PC-9 (cell line): Measurements from ENCODE around the gene ANKRD13A. TPM values are rescaled to one million over a fixed set of nuclear protein-coding genes. Genes with fewer than 3 reads are reported as not detected.
"Not testable (repeated sequence)": the region's sequence is repeated elsewhere in the genome, so short reads cannot be mapped to it uniquely, and the experiment has no call there.

Source experiments
- BruUV-seq: library from RNA; stranded (reverse); fragments of 400-500 nt; replicated peaks from 2 replicates; lab custom pipeline; 2021; lab: Mats Ljungman, UMichigan
- CTCF ChIA-PET: fragments of 300-600 bp; sonication (Branson Sonifier 250); formaldehyde crosslinking; loops from one replicate; lab custom pipeline; 2022; ENCODE audit warnings: antibody characterized with exemption; lab: Charles Lee
- POLR2A ChIA-PET: fragments of 300-600 bp; sonication (Branson Sonifier 250); formaldehyde crosslinking; loops from one replicate; lab custom pipeline; 2022; ENCODE audit warnings: antibody characterized with exemption; ENCODE audit not compliant: unreplicated experiment; lab: Charles Lee
- DNase-seq, 2 experiments: peaks; one replicate each; pipeline versions ENCODE4 v3.0.0 to v3.0.0-alpha.2; 2015 to 2022; ENCODE audit warnings: mixed read lengths in 1 of 2
- H2AFZ ChIP-seq: fragments of 200-600 bp; sonication (generic); 2 replicates; pipeline ENCODE4 v1.8.1; 2017; ENCODE audit warnings: antibody characterized with exemption
- H3F3A ChIP-seq: fragments of 200-600 bp; sonication (generic); 2 replicates; pipeline ENCODE4 v1.8.1; 2017; ENCODE audit warnings: antibody characterized with exemption, mild to moderate bottlenecking, low read depth; ENCODE audit not compliant: insufficient read depth
- H3K27ac ChIP-seq: fragments of 200-600 bp; sonication (generic); 2 replicates; pipeline ENCODE4 v1.6.1; 2016; ENCODE audit warnings: mixed run types
- H3K27me3 ChIP-seq: fragments of 200-600 bp; sonication (generic); 2 replicates; pipeline ENCODE4 v1.6.1; 2016; ENCODE audit warnings: low read depth, mixed run types; ENCODE audit not compliant: insufficient read depth
- H3K36me3 ChIP-seq: fragments of 200-600 bp; sonication (generic); 2 replicates; pipeline ENCODE4 v1.6.1; 2016; ENCODE audit warnings: low read depth, mixed run types
- H3K4me1 ChIP-seq: fragments of 200-600 bp; sonication (generic); replicated peaks from 2 replicates; pipeline ENCODE4 v1.6.1; 2016; ENCODE audit warnings: mixed run types; ENCODE audit not compliant: insufficient read depth
- H3K4me2 ChIP-seq: fragments of 200-600 bp; sonication (generic); 2 replicates; pipeline ENCODE4 v1.6.1; 2017; ENCODE audit warnings: mixed run types
- H3K4me3 ChIP-seq: fragments of 200-600 bp; sonication (generic); 2 replicates; pipeline ENCODE4 v1.6.1; 2016; ENCODE audit warnings: mixed run types
- H3K79me2 ChIP-seq: fragments of 200-600 bp; sonication (generic); 2 replicates; pipeline ENCODE4 v1.6.1; 2017; ENCODE audit warnings: low read depth, mixed run types
- H3K9me2 ChIP-seq: fragments of 200-600 bp; sonication (generic); 2 replicates; pipeline ENCODE4 v1.8.1; 2017; ENCODE audit warnings: mild to moderate bottlenecking; ENCODE audit not compliant: insufficient read depth
- H3K9me3 ChIP-seq: fragments of 200-600 bp; sonication (generic); 2 replicates; pipeline ENCODE4 v1.8.1; 2016; ENCODE audit warnings: low read depth; ENCODE audit not compliant: insufficient read depth
- H4K20me1 ChIP-seq: fragments of 200-600 bp; sonication (generic); 2 replicates; pipeline ENCODE4 v1.8.1; 2017; ENCODE audit not compliant: insufficient read depth
- EZH2 ChIP-seq: fragments of 200-600 bp; sonication (generic); IDR thresholded peaks from 2 replicates; pipeline ENCODE4 v1.8.0; 2017; ENCODE audit warnings: antibody characterized with exemption, low read depth
- intact Hi-C: fragments of 100-400 bp; cut with micrococcal nuclease; formaldehyde crosslinking; loops from one replicate; pipeline ENCODE4 v1.10.0; 2022; ENCODE audit not compliant: unreplicated experiment
- total RNA-seq: library from RNA; stranded (reverse); gene quantifications from 2 replicates; pipeline ENCODE4 v1.2.3, GENCODE V29; 2021
- TF ChIP-seq, protein P1 (sequence below): fragments of 200-600 bp; sonication (generic); conservative IDR thresholded peaks from 2 replicates; pipeline ENCODE4 v1.6.1; 2017; ENCODE audit warnings: mixed run types, antibody characterized with exemption, mild to moderate bottlenecking, moderate library complexity

The ANKRD13A gene
- total RNA-seq, 1 experiment from 2014 or later = 66.9 TPM

DNA sequence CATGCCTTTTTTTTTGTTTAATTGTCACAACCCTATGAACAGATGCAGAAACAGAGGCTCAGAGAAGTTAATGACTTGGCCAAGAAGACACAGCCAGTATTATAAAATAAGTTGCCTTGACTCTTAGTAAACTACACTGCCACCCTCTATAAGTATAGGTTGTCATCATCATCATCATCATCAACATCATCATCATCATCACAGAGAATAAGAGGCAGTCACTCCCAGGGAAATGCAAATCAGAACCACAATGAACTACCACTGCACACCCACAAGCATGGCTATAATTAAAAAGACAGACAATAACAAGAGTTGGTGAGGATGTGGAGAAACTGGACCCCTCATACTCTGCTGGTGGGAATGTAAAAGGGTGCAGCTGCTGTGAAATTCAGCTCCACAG, 72.3 kb downstream of the ANKRD13A start:
- Histone ChIP-seq H2AFZ (no peak overlapping the region), H3K9me3 (no peaks in the 10 kb centered on the region), H3K27me3 (peaks cover 15% of the 10 kb centered on the region; the same call in 1 of the 2 replicates), H3K36me3 (no peaks in the 10 kb centered on the region), H4K20me1 (no peaks in the 10 kb centered on the region), H3K27ac (no peak overlapping the region), H3K79me2 (no peaks in the 10 kb centered on the region), H3K4me2 (no peak overlapping the region), H3K4me3 (no peak overlapping the region), H3F3A (no peaks in the 10 kb centered on the region), H3K9me2 (no peaks in the 10 kb centered on the region), H3K4me1 (no peaks in the 10 kb centered on the region)
- DNase-seq = no peak
- ChIA-PET CTCF (no interaction called here), POLR2A (no interaction called here)
- TF ChIP-seq EZH2 = no peak
- TF ChIP-seq, protein P1, sequence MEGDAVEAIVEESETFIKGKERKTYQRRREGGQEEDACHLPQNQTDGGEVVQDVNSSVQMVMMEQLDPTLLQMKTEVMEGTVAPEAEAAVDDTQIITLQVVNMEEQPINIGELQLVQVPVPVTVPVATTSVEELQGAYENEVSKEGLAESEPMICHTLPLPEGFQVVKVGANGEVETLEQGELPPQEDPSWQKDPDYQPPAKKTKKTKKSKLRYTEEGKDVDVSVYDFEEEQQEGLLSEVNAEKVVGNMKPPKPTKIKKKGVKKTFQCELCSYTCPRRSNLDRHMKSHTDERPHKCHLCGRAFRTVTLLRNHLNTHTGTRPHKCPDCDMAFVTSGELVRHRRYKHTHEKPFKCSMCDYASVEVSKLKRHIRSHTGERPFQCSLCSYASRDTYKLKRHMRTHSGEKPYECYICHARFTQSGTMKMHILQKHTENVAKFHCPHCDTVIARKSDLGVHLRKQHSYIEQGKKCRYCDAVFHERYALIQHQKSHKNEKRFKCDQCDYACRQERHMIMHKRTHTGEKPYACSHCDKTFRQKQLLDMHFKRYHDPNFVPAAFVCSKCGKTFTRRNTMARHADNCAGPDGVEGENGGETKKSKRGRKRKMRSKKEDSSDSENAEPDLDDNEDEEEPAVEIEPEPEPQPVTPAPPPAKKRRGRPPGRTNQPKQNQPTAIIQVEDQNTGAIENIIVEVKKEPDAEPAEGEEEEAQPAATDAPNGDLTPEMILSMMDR = no peak
- intact Hi-C loops = no loop called here
- BruUV-seq = no TSS peak

DNA sequence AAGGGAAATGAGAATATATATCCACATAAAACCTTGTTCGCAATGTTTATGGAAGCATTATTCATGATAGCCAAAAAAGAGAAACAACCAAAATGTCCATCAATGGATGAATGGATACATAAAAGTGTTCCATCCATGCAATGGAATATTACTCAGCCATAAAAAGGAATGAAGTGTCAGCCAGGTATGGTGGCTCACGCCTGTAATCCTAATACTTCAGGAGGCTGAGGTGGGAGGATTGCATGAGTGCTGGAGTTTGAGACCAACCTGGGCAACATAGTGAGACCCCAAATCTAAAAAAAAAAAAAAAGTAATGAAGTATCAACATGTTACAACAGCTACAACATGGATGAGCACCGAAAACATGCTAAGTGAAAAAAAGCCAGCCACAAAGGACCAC, 72.7 kb downstream of the ANKRD13A start:
- POLR2A ChIA-PET = no interaction called here
- Histone ChIP-seq H3K9me2 (no peaks in the 10 kb centered on the region), H3F3A (no peaks in the 10 kb centered on the region), H4K20me1 (no peaks in the 10 kb centered on the region), H3K27ac (no peak overlapping the region), H3K4me2 (no peak overlapping the region), H3K79me2 (no peaks in the 10 kb centered on the region), H3K9me3 (no peaks in the 10 kb centered on the region), H3K4me3 (no peak overlapping the region), H3K36me3 (no peaks in the 10 kb centered on the region), H3K4me1 (no peaks in the 10 kb centered on the region), H3K27me3 (peaks cover 15% of the 10 kb centered on the region; the same call in 1 of the 2 replicates), H2AFZ (no peak overlapping the region)
- no peak for TF ChIP-seq EZH2
- TF ChIP-seq, protein P1 = no peak
- intact Hi-C loops = no loop called here
- CTCF ChIA-PET = no interaction called here
- no TSS peak for BruUV-seq
- no peak for DNase-seq

DNA sequence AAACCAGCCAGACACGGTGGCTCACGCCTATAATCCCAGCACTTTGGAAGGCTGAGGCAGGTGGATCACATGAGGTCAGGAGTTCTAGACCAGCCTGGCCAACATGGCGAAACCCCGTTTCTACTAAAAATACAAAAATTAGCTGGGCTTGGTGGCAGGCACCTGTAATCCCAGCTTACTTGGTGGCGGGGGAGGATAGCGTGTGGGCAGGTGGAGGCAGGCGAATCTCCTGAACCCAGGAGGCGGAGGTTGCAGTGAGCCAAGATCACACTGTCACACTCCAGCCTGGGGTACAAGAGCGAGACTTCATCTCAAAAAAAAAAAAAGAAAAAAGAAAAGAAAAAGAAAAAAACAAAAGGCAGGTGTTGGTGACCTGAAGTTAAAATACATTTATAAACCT, 73.4 kb downstream of the ANKRD13A start:
- H3K27me3 ChIP-seq, H2AFZ ChIP-seq, CTCF ChIA-PET, H3K36me3 ChIP-seq, H3K27ac ChIP-seq, POLR2A ChIA-PET, intact Hi-C loops, H3K4me2 ChIP-seq, H3K9me3 ChIP-seq, BruUV-seq, H3F3A ChIP-seq, H4K20me1 ChIP-seq, H3K4me1 ChIP-seq, DNase-seq, H3K79me2 ChIP-seq, H3K4me3 ChIP-seq, H3K9me2 ChIP-seq: not testable (repeated sequence)
